Hepatocyte (in vitro differentiated cells): Measurements from ENCODE around the gene HRAS. TPM values are rescaled to one million over a fixed set of nuclear protein-coding genes. Genes with fewer than 3 reads are reported as not detected.

ENCODE experiments used
- DNase-seq: peaks from one replicate; pipeline ENCODE4 v3.0.0-alpha.2; 2016; ENCODE audit warnings: low spot score
- H2AFZ ChIP-seq: fragments of 200-600 bp; sonication (generic); 2 replicates; pipeline ENCODE4 v1.6.0; 2016; ENCODE audit warnings: antibody characterized with exemption, mild to moderate bottlenecking
- H3K27ac ChIP-seq: fragments of 200-600 bp; sonication (generic); 2 replicates; pipeline ENCODE4 v1.5.1; 2016; ENCODE audit warnings: mild to moderate bottlenecking
- H3K27me3 ChIP-seq: fragments of 200-600 bp; sonication (generic); 2 replicates; pipeline ENCODE4 v1.6.1; 2016
- H3K36me3 ChIP-seq: fragments of 200-600 bp; sonication (generic); replicated peaks from 2 replicates; pipeline ENCODE4 v1.5.1; 2016; ENCODE audit warnings: low read depth; ENCODE audit not compliant: insufficient read depth
- H3K4me1 ChIP-seq: fragments of 200-600 bp; sonication (generic); 2 replicates; pipeline ENCODE4 v1.5.1; 2016; ENCODE audit warnings: mild to moderate bottlenecking, moderate library complexity; ENCODE audit not compliant: insufficient read depth
- H3K4me2 ChIP-seq: fragments of 200-600 bp; sonication (generic); 2 replicates; pipeline ENCODE4 v1.6.0; 2016
- H3K4me3 ChIP-seq: fragments of 200-600 bp; sonication (generic); 2 replicates; pipeline ENCODE4 v1.5.1; 2016; ENCODE audit warnings: mild to moderate bottlenecking
- H3K79me2 ChIP-seq: fragments of 200-600 bp; sonication (generic); 2 replicates; pipeline ENCODE4 v1.6.0; 2017; ENCODE audit warnings: mild to moderate bottlenecking
- H3K9me2 ChIP-seq: fragments of 200-600 bp; sonication (generic); replicated peaks from 2 replicates; pipeline ENCODE4 v1.6.0; 2017; ENCODE audit warnings: mild to moderate bottlenecking; ENCODE audit not compliant: insufficient read depth
- H3K9me3 ChIP-seq: fragments of 200-600 bp; sonication (generic); 2 replicates; pipeline ENCODE4 v1.5.1; 2016; ENCODE audit warnings: low read depth, mild to moderate bottlenecking
- H4K20me1 ChIP-seq: fragments of 200-600 bp; sonication (generic); 2 replicates; pipeline ENCODE4 v1.6.0; 2016; ENCODE audit warnings: mild to moderate bottlenecking; ENCODE audit not compliant: insufficient read depth, poor library complexity, severe bottlenecking
- EZH2 ChIP-seq: fragments of 200-600 bp; sonication (generic); IDR thresholded peaks from 2 replicates; pipeline ENCODE4 v1.6.1; 2016; ENCODE audit warnings: antibody characterized with exemption, mild to moderate bottlenecking, borderline replicate concordance
- EZH2phosphoT487 ChIP-seq: fragments of 200-600 bp; sonication (generic); IDR thresholded peaks from one replicate; pipeline ENCODE4 v1.6.1; 2018; ENCODE audit warnings: antibody characterized with exemption, mild to moderate bottlenecking, low read depth, moderate library complexity; ENCODE audit not compliant: unreplicated experiment, severe bottlenecking
- WGBS: methylation state at CpG from one replicate; pipeline ENCODE4 v1.1.6; 2016; ENCODE audit warnings: low lambda C conversion rate; ENCODE audit errors: missing lambda C conversion rate; 5-methylcytosine and 5-hydroxymethylcytosine counted together
- polyA plus RNA-seq: library from polyadenylated mRNA; unstranded; fragments of >200 nt; fragmentation: Nextera tagmentation; extraction: Ambion mirVana; gene quantifications from 2 replicates; pipeline ENCODE4 v1.2.1, GENCODE V29; 2016
- total RNA-seq: library from RNA; depleted of rRNA; stranded (reverse); fragments of >200 nt; gene quantifications from 2 replicates; pipeline ENCODE4 v1.2.3, GENCODE V29; 2014
- TF ChIP-seq, protein P1 (sequence below): fragments of 200-600 bp; sonication (generic); IDR thresholded peaks from 2 replicates; pipeline ENCODE4 v1.5.1; 2016; ENCODE audit warnings: antibody characterized with exemption, mild to moderate bottlenecking; ENCODE audit not compliant: poor library complexity

Gene HRAS
- total and polyA plus RNA-seq, 2 experiments from 2014 or later: 28.4 to 57.9 TPM

- 25% methylated on average over 29 of the region's 41 CpGs for WGBS
- no peak for DNase-seq
- Histone ChIP-seq H3K27ac (peak overlapping the region; percentile 52), H3K4me3 (peak overlapping the region; percentile 62), H3K27me3 (no peaks in the 10 kb centered on the region), H3K9me2 (no peaks in the 10 kb centered on the region), H4K20me1 (no peaks in the 10 kb centered on the region), H3K79me2 (peaks cover 5% of the 10 kb centered on the region), H3K4me1 (peaks cover 19% of the 10 kb centered on the region), H3K4me2 (peak overlapping the region; percentile 96), H3K36me3 (no peaks in the 10 kb centered on the region), H3K9me3 (no peaks in the 10 kb centered on the region), H2AFZ (peak overlapping the region; percentile 26)
- no peak for TF ChIP-seq EZH2phosphoT487
- TF ChIP-seq EZH2: no peak
- TF ChIP-seq, protein P1, sequence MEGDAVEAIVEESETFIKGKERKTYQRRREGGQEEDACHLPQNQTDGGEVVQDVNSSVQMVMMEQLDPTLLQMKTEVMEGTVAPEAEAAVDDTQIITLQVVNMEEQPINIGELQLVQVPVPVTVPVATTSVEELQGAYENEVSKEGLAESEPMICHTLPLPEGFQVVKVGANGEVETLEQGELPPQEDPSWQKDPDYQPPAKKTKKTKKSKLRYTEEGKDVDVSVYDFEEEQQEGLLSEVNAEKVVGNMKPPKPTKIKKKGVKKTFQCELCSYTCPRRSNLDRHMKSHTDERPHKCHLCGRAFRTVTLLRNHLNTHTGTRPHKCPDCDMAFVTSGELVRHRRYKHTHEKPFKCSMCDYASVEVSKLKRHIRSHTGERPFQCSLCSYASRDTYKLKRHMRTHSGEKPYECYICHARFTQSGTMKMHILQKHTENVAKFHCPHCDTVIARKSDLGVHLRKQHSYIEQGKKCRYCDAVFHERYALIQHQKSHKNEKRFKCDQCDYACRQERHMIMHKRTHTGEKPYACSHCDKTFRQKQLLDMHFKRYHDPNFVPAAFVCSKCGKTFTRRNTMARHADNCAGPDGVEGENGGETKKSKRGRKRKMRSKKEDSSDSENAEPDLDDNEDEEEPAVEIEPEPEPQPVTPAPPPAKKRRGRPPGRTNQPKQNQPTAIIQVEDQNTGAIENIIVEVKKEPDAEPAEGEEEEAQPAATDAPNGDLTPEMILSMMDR: no peak
Measured at GRCh38 chr11:567629-568292, 32.4 kb upstream of the HRAS start.

GRCh38 chr11:567011-567628, 31.7 kb upstream of the HRAS start:
- Histone ChIP-seq H3K4me2 (peak overlapping the region; percentile 96), H3K27ac (peak overlapping the region; percentile 52), H3K36me3 (no peaks in the 10 kb centered on the region), H3K79me2 (peaks cover 11% of the 10 kb centered on the region), H3K9me3 (no peaks in the 10 kb centered on the region), H3K4me1 (peaks cover 24% of the 10 kb centered on the region), H4K20me1 (no peaks in the 10 kb centered on the region), H3K9me2 (no peaks in the 10 kb centered on the region), H3K27me3 (no peaks in the 10 kb centered on the region), H3K4me3 (no peak overlapping the region), H2AFZ (no peak overlapping the region)
- peak; percentile 5 for DNase-seq
- TF ChIP-seq EZH2 (no peak), EZH2phosphoT487 (no peak)
- TF ChIP-seq, protein P1: no peak
- 92% methylated on average over 18 of the region's 18 CpGs for WGBS

- Histone ChIP-seq H3K4me1 (peaks cover 28% of the 10 kb centered on the region), H3K4me3 (no peak overlapping the region), H3K27me3 (no peaks in the 10 kb centered on the region), H3K9me2 (no peaks in the 10 kb centered on the region), H3K36me3 (no peaks in the 10 kb centered on the region), H3K9me3 (no peaks in the 10 kb centered on the region), H2AFZ (no peak overlapping the region), H3K4me2 (no peak overlapping the region), H3K79me2 (peaks cover 17% of the 10 kb centered on the region), H4K20me1 (no peaks in the 10 kb centered on the region), H3K27ac (no peak overlapping the region)
- no peak for TF ChIP-seq EZH2phosphoT487
- TF ChIP-seq EZH2: no peak
- TF ChIP-seq, protein P1: no peak
- WGBS: 72% methylated on average over 12 of the region's 12 CpGs
- no peak for DNase-seq
Measured at GRCh38 chr11:565921-566509, 30.6 kb upstream of the HRAS start.
